DOHH2 (cell line): ENCODE measurements around the gene CYP1A2.

Experiments used
- H3F3A ChIP-seq: fragments of 200-600 bp; sonication (generic), shearing (Covaris generic); 2 replicates; pipeline ENCODE4 v1.6.0; 2016; ENCODE audit warnings: antibody characterized with exemption, mild to moderate bottlenecking; ENCODE audit not compliant: control insufficient read depth, insufficient read depth
- H3K27ac ChIP-seq: fragments of 200-600 bp; sonication (generic); 2 replicates; pipeline ENCODE4 v1.5.1; 2014; ENCODE audit warnings: low read depth, mild to moderate bottlenecking, low read length, moderate library complexity
- H3K27me3 ChIP-seq: fragments of 200-600 bp; sonication (generic); 2 replicates; pipeline ENCODE4 v1.6.1; 2014; ENCODE audit warnings: mild to moderate bottlenecking, low read length, mixed read lengths; ENCODE audit not compliant: control insufficient read depth
- H3K36me3 ChIP-seq: fragments of 200-600 bp; sonication (generic); 2 replicates; pipeline ENCODE4 v1.6.1; 2014; ENCODE audit warnings: mild to moderate bottlenecking, low read length, moderate library complexity, mixed read lengths; ENCODE audit not compliant: control insufficient read depth
- H3K4me1 ChIP-seq: fragments of 200-600 bp; sonication (generic); 2 replicates; pipeline ENCODE4 v1.6.1; 2014; ENCODE audit warnings: mild to moderate bottlenecking, low read length, mixed read lengths; ENCODE audit not compliant: control insufficient read depth
- H3K4me2 ChIP-seq: fragments of 200-600 bp; sonication (generic); 2 replicates; pipeline ENCODE4 v1.6.0; 2014; ENCODE audit warnings: mild to moderate bottlenecking, low read length, moderate library complexity
- H3K4me3 ChIP-seq: fragments of 200-600 bp; sonication (generic); 2 replicates; pipeline ENCODE4 v1.5.1; 2014; ENCODE audit warnings: mild to moderate bottlenecking, low read length, mixed read lengths
- H3K79me2 ChIP-seq: fragments of 200-600 bp; sonication (generic); 2 replicates; pipeline ENCODE4 v1.6.1; 2014; ENCODE audit warnings: mild to moderate bottlenecking, low read length, mixed read lengths; ENCODE audit not compliant: control insufficient read depth
- H3K9me2 ChIP-seq: fragments of 200-600 bp; sonication (generic); replicated peaks from 2 replicates; pipeline ENCODE4 v1.6.1; 2014; ENCODE audit warnings: mild to moderate bottlenecking, low read length, mixed read lengths; ENCODE audit not compliant: control insufficient read depth
- H3K9me3 ChIP-seq: fragments of 200-600 bp; sonication (generic); 2 replicates; pipeline ENCODE4 v1.6.1; 2014; ENCODE audit warnings: antibody characterized with exemption, low read length, mixed read lengths; ENCODE audit not compliant: control insufficient read depth, insufficient read depth
- H4K20me1 ChIP-seq: fragments of 200-600 bp; sonication (generic); 2 replicates; pipeline ENCODE4 v1.6.0; 2014; ENCODE audit warnings: low read depth, mild to moderate bottlenecking, antibody characterized with exemption, low read length, moderate library complexity; ENCODE audit not compliant: control insufficient read depth, insufficient read depth
- EZH2phosphoT487 ChIP-seq: fragments of 200-600 bp; sonication (generic); IDR thresholded peaks from 2 replicates; pipeline ENCODE4 v1.6.1; 2017; ENCODE audit warnings: borderline replicate concordance, mild to moderate bottlenecking, antibody characterized with exemption, low read length, moderate library complexity, mixed read lengths
- TF ChIP-seq, protein P1 (sequence below): fragments of 200-600 bp; sonication (generic); IDR thresholded peaks from one replicate; pipeline ENCODE4 v1.5.1; 2014; ENCODE audit warnings: antibody characterized with exemption, mild to moderate bottlenecking, low read depth, low read length; ENCODE audit not compliant: poor library complexity, severe bottlenecking

The CYP1A2 gene

GRCh38 chr15:74754593-74755215 lies 6.1 kb downstream of the CYP1A2 start:
- no peaks in the 10 kb centered on the region for H3F3A ChIP-seq

DNA sequence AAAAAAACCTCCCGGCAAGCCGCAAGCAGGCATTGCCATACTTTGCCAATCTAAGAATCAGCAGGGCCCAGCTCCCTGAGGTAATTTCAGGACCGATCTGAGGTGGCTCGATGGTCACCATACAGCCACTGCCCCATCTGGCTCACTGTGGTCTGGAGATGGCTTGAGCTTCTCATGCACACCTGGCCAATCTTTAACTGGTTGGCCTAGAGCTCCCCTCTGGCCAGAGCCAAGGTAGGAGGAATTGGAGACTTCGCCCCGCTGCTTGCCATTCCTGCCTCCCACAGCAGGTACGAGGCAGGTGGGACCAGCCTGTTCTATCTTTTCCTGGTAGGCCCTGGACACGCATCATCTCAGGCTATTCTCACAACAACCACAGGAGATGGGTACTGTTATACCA lies 10.1 kb downstream of the CYP1A2 start:
- Histone ChIP-seq H3K27me3 (peaks cover 4% of the 10 kb centered on the region; the same call in 1 of the 2 replicates), H3F3A (no peaks in the 10 kb centered on the region), H3K4me1 (peaks cover 34% of the 10 kb centered on the region), H3K4me2 (no peak overlapping the region), H3K9me2 (no peaks in the 10 kb centered on the region), H3K9me3 (no peaks in the 10 kb centered on the region), H3K4me3 (no peak overlapping the region), H4K20me1 (no peaks in the 10 kb centered on the region), H3K27ac (no peak overlapping the region), H3K36me3 (no peaks in the 10 kb centered on the region), H3K79me2 (no peaks in the 10 kb centered on the region)
- TF ChIP-seq, protein P1, sequence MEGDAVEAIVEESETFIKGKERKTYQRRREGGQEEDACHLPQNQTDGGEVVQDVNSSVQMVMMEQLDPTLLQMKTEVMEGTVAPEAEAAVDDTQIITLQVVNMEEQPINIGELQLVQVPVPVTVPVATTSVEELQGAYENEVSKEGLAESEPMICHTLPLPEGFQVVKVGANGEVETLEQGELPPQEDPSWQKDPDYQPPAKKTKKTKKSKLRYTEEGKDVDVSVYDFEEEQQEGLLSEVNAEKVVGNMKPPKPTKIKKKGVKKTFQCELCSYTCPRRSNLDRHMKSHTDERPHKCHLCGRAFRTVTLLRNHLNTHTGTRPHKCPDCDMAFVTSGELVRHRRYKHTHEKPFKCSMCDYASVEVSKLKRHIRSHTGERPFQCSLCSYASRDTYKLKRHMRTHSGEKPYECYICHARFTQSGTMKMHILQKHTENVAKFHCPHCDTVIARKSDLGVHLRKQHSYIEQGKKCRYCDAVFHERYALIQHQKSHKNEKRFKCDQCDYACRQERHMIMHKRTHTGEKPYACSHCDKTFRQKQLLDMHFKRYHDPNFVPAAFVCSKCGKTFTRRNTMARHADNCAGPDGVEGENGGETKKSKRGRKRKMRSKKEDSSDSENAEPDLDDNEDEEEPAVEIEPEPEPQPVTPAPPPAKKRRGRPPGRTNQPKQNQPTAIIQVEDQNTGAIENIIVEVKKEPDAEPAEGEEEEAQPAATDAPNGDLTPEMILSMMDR = no peak
- no peak for TF ChIP-seq EZH2phosphoT487

More at GRCh38 chr15:74754593-74755215, 6.1 kb downstream of the CYP1A2 start:
- Histone ChIP-seq H3K27me3 (peaks cover 12% of the 10 kb centered on the region; the same call in 1 of the 2 replicates), H3K27ac (no peak overlapping the region), H3K9me2 (no peaks in the 10 kb centered on the region), H3K4me1 (no peaks in the 10 kb centered on the region), H3K4me3 (no peak overlapping the region), H3K79me2 (no peaks in the 10 kb centered on the region), H3K9me3 (no peaks in the 10 kb centered on the region), H3K4me2 (no peak overlapping the region), H3K36me3 (no peaks in the 10 kb centered on the region), H4K20me1 (no peaks in the 10 kb centered on the region)
- TF ChIP-seq, protein P1 = no peak
- no peak for TF ChIP-seq EZH2phosphoT487

GRCh38 chr15:74762791-74763150 lies 14.1 kb downstream of the CYP1A2 start:
- Histone ChIP-seq H3K9me2 (no peaks in the 10 kb centered on the region), H3K4me2 (peak overlapping the region; percentile 51), H4K20me1 (no peaks in the 10 kb centered on the region), H3K79me2 (no peaks in the 10 kb centered on the region), H3K27ac (peak overlapping the region; percentile 53), H3K36me3 (no peaks in the 10 kb centered on the region), H3K4me1 (peaks cover 34% of the 10 kb centered on the region), H3K4me3 (peak overlapping the region; percentile 31; the same call in 1 of the 2 replicates), H3K27me3 (no peaks in the 10 kb centered on the region), H3F3A (no peaks in the 10 kb centered on the region), H3K9me3 (no peaks in the 10 kb centered on the region)
- TF ChIP-seq, protein P1 = no peak
- TF ChIP-seq EZH2phosphoT487 = no peak
